Measurements from ENCODE around the gene STX7.
"Not testable (repeated sequence)": the region's sequence is repeated elsewhere in the genome, so short reads cannot be mapped to it uniquely, and the experiment has no call there.

The STX7 gene, protein sequence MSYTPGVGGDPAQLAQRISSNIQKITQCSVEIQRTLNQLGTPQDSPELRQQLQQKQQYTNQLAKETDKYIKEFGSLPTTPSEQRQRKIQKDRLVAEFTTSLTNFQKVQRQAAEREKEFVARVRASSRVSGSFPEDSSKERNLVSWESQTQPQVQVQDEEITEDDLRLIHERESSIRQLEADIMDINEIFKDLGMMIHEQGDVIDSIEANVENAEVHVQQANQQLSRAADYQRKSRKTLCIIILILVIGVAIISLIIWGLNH

DNA sequence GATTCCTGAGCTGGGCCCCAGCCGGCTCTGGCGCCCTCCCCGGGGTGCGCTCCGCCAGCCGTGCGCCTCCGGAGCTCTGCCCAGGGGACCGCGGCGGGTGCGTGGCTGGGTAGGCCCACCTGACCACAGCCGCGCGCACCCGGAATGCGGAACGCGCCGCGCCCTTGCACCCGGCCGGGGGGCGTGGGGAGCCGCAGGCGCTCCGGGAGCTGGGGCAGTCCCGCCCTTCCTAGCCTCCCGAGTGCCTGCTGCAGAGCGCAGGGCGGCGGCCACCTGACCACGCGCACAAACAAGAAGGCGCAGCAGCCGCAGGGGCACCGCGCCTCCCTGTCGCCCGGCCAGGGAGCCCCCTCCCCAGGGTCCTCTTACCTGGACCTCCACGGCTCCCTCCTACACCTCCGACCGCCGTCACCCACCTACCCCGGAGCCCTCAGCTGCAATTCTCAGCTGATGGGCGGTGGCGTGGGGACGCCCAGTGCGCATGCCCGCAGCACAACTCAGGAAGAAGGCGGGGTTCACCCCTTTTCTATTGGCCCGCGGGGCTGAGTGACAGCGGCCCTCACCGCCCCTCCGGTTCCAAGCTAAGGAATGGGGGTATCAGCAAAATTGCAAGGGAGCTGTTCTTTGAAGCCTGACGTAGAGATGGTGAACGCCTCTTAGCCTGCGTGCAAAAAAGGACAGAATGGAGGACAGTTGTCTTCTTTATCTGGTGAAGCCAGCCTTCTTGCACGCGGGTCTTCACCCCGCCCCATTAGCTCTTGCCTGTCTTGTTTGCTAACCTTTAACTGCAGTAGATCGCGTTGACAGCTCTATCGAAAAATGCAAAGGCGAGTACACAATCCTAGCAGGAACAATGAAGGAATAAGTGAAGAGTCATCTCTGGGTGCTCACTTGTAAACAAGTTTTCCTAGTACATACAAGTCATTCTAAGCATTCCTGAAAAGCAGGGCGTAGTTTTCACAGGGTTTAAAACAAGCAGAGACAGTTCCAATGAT, at the start of gene STX7:
TSS of gene STX7 (minus strand) at position 479 of the 995 bp plus-strand sequence. CDS start 9,586 bp downstream, outside the sequence.
- FAIRE-seq, result no peak

DNA sequence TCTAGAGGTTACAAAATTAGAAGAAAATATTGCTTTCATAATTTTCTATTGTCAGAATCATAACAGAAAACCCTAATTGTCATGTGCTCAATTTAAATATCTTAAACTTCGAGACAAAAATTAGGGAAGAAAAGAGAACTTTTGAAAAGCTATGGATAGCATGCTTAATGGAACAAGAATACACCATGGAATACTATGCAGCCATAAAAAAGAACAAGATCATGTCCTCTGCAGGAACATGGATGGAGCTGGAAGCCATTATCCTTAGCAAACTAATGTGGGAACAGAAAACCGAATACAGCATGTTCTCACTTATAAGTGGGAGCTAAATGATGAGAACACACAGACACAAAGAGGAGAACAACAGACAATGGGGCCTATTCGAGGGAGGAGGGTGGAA, 47.2 kb upstream of the STX7 start:
- FAIRE-seq, result not testable (repeated sequence)

GRCh38 chr6:132552372-132552771, 39.5 kb upstream of the STX7 start, which contains the start of gene TAAR8:
Gene TAAR8 (plus strand): TSS chr6:132552672. CDS start chr6:132552693, 21 bp downstream.
- FAIRE-seq, result no peak

GRCh38 chr6:132551214-132551613, 38.3 kb upstream of the STX7 start:
- no peak for FAIRE-seq

- no peak for FAIRE-seq
These were observed 36.0 kb upstream of the STX7 start for GRCh38 chr6:132548746-132549463.

DNA sequence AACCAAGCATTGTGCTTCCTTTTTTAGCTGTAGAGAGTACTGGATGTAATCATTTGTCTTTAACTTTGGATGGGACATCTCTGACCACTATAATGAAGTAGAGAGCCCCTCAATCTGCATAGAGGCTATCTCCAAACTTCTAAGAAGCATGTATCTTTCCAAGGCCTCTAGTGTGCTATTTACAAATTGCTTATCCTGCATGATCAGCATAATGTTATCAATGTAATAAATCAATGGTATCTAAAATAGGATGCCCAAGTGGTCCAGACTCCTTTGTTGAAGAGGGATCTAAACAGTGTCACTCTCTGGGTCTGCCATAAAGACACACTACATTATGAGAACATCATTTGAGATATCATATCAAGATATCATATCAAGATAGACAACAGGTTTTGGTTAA, 31.9 kb upstream of the STX7 start:
- FAIRE-seq, result no peak

DNA sequence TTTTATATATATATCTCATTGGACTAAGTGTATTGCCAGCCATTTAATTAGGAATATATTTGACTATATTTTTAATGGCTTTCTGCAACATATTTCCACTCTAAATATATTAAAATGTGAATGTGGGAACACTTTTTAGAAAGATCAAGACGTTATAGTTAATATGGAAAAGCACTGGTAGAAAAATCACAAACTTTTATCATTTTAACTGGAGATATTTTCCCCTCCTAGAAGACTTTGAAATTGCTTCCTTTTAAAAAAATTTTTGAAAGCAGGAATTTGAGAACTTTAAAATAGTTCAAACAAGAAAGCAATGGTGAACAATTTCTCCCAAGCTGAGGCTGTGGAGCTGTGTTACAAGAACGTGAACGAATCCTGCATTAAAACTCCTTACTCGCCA, 25.1 kb upstream of the STX7 start, which contains the start of gene TAAR9:
TSS of gene TAAR9 (plus strand) at position 301 of the 400 bp plus-strand sequence. CDS start at position 314, 13 bp downstream.
- FAIRE-seq, result no peak

DNA sequence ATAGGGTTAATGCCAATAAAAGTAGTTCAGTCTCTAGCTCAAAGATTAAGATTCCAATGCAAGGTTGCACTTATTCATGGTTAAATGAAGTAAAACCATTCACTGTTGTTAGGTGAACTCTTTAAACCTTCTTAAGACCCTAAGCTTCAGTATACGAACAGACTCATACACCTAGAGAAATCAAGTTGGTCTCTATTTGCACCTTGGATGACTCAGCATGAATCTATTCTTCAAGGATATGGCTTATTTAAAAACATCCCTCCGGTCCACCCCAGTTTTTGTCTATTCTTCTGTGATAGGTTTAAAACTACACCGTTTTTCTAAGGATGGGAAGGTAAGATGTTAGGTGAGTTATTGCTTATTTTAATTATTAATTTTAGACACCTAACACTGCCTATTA, 24.2 kb upstream of the STX7 start:
- no peak for FAIRE-seq

- not testable (repeated sequence) for FAIRE-seq
These were observed 21.6 kb upstream of the STX7 start for GRCh38 chr6:132534546-132534945.

DNA sequence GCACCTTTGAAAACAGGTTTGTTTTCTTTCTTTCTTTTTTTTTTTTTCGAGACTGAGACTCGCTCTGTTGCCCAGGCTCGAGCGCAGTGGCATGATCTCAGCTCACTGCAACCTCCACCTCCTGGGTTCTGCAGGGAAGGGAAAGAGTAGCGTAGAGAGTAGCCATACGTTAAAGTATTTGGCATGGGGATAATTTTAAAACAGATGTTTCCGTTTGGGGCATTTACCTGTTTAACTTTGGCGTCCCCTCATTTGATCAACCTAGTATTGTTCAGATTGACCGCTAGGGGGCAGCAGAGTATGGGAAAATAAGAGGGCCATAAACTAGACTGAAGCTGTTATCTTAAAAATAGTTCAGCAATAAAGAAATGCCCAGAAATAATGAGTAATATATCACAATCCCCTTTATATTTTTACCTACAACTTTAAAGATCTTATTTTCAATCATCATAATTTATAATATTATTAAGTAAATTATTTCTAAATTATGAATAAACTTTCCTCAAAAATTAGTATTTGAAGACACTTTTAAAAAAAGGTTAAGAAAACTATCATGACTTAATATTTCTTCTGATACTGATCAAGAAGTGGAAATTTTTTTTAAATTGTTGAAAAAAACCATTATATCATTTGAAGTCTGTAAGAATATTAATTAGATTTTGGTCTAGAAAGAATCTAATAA, 17.5 kb upstream of the STX7 start:
- peak; percentile 94 for FAIRE-seq

DNA sequence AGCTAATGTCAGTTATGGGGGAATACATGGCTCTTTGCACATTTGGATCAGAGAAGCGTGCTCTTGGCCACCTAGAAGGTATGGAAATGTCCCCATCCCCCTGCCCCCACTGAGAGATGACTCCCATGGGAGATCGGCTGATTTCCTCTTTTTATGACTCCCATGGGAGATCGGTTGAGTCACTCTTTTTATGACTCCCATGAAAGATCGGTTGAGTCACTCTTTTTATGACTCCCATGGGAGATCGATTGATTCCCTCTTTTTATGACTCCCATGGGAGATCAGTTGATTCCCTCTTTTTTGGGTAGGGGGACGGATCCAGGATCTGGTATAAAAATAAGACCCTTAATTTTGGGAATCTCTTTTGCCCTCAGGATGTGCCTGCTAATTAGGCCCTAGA, 14.9 kb upstream of the STX7 start:
- FAIRE-seq, result no peak

- FAIRE-seq, result no peak
These were observed 13.5 kb upstream of the STX7 start for GRCh38 chr6:132526461-132526860.

DNA sequence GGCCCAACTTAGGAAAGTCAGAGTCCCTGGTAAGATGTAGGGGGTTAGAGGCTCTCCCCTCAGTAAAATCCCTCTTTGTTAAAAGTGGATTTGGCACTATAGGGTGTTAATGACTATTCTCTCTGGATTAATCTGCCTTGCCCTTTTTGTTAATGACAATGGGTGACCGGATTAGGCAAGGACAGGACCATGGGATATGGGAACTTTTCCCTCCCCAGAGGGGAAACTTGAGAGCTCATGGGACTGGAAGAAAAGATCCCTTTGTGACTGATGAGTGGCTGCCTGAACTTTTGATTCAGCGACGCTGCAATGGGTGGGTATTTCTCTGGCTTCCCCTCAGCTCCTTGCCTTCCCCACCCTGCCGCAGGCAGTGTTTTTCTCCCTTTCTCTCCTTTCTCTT, 12.9 kb upstream of the STX7 start:
- no peak for FAIRE-seq

DNA sequence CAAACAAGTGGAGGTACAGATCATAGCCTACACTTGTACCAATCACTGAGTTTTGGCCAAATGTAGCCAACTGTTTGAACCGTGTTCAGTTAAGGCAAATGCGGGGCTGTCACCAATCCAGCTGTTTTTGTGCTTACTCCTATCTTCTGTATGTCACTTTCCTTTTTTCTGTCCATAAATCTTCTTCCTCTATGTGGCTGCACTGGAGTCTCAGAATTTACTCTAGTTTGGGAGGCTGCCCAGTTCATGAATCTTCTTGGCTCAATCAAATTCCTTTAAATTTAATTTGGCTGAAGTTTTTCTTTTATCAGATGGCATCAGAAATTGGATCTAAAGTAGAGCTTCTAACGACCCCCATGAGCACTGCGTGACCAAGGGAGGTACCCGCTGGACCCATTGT, 11.7 kb upstream of the STX7 start:
- no peak for FAIRE-seq

DNA sequence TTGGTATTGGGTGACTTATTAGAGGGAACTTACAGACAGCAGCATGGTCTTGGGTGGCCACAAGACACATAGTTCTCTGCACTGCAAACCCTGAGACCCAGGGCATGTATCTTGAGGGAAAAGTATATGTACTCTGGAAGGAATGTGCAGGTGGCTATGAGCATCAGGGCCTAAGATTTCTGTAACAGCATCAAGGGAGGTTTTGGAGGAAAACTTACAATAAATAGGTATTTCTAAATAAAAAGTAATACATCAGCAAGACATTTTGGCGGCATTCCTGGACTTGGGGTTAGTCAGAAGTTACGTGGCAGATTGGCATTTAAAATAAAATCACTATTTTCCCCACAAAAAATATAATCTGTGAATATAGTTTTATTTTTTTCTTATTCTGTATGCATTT, 8.0 kb upstream of the STX7 start:
- FAIRE-seq, result no peak

DNA sequence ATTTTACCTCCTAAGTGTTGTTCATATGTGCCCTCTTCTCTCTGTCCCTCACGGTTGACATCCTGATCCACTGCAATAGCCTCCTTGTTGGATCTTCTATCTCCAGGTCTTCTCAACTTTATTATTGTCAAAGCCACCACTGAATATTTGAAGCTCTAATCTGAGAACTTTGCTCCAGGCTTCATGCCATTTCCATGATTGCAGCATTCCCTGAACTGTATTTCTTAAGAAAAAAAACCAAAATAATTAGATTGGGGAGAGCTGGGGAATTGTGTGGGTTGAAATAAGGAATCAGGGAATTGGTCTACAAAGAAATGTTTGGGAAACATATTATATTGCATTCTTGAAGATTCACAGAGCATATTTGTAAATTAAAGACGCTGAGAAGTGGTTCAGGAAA, 2.5 kb upstream of the STX7 start:
- no peak for FAIRE-seq

DNA sequence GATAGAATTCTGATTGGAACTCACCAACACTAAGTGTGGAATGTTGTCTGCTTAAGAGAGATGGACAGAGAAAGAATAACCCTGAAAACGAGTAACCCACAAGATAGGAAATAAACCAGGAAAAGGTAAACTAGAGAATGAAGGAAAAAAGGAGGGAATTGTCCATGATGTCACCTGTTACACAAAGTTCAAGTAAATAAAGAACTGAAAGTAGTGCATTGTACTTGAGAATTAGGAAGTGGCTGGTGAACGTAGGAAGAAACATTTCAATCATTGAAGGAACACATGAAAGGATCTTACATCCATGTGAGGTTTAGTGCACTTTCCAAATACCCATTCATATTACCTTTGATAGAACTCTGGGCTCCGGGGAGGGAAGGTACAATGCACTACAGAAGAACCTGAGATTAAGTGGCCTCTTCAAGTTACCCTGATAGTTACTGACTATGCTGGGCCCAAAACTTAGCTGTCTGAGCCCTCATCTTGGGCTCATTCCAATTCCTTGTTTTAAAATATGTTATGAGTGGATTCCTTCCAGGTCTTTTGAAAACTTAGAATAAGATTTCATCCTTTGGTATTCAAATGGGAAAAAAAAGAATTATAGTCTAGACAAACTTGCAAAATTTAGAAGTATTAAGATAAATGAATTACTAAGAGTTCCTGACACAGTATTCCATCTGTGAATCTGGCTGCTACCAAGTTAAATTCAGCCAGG, 1.1 kb upstream of the STX7 start:
- FAIRE-seq, result no peak

- no peak for FAIRE-seq
These were observed 626 bp downstream of the STX7 start for GRCh38 chr6:132512342-132512637.

DNA sequence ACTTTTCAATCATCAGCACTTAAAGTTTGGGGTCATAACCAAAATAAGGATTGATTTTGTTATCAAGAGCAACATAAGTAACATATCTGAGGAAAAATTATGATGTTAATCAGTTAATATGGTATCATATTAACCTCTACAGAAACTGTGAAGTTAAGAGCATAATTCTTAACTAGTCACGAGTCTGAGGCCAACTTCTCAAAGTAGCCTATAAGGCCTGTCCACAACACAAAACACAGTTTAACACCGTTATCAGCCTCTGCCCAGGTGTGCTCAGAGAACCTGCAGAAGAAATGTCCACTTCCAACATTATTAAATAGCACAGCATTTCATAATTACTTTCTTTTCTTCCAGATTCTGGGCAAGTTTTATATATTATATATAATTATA, 1.1 kb downstream of the STX7 start:
- FAIRE-seq, result no peak

GRCh38 chr6:132511210-132511830, 1.6 kb downstream of the STX7 start:
- no peak for FAIRE-seq

All from G401.6 (cell line).